ENCODE data around the gene PSMD1.
"Not testable (repeated sequence)": the region's sequence is repeated elsewhere in the genome, so short reads cannot be mapped to it uniquely, and the experiment has no call there.

Gene PSMD1

DNA sequence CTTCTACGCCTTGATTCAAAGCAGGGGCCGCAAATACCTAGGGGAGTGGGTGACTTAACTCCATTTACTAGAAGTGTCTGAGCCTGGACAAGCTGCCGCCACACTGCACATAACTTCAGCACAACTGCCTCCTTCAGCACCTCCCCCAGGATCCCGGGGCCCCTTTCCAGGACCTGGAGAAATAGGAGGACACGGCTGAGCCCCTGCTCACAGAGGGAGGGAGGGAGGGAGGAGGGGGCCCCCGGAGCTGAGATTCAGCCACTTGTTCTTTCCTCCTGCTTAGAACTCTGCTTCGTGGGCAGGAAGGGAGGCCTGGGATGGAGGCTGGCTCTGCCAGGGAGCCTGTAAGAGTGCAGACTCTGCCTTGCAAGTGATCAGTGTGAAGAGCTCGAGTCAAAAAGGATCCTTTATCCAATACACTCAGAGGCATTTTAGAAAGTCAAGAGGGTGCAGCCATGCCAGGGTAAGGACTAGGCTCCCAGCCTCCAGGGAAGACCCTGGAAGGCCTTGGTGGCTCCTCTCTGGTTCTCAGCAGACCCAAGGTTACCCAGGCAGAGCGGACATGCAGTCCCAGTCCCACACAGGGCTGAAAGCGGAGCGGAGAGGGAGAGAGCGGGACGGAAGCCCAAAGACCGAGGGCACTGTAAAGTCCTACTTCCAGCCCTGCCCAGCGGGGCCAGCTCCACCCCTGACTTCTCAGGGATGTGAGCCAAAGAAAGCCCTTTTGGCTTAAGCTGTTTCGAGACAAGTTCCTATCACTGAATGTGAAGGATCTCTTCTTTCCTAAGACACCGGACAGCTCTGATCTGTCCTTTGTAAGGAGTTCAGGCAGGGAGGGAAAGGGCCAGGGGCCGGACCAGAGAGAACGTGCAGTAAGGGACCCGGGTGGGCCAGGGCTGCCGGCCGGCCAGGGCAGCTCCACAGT, 133.2 kb downstream of the PSMD1 start:
- Histone ChIP-seq H3K4me3 (no peak overlapping the region), H3K36me3 (replicated peaks) (no peaks in the 10 kb centered on the region), H3K9me3 (no peaks in the 10 kb centered on the region), H3K4me1 (no peaks in the 10 kb centered on the region), H3K27me3 (ENCODE audit: low read depth) (no peaks in the 10 kb centered on the region)
- no peak for DNase-seq (ENCODE audit: low spot score in 2 of 2)
- in situ Hi-C loops (cut with MboI; ENCODE audit: low sequenced_read_pairs), result no loop called here

DNA sequence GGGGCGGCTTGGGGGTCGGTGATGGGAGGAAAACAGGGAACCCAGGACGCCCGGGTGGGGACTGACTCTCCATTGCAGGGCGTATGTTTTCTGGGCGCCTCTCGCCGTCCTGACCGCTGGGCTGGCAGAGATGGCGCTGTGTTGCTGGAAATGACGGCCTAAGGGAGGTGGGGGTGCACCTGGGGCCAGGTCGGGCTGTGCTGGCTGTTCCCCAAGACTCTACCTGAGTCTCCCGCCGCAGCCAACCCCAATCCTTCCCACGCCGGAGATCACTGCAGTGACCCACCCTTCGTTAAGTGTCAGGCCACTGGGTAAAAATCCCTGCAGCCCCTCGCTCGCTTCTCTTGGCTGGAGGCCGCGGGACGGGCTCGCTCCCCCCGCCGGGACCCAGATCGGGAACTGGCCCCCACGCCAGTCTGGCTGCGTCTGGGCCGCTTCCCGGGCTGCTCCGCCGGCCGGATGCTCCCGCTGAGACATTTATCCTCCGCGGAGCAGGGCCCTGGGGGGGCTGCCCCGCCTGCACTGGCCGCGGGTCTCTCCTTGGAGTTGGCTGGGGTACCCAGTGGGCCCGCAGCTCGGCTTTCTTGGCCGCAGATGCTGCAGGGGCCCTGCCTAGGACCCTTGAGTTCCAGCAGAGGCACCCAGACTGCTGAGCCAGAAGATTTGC, 134.0 kb downstream of the PSMD1 start:
- Histone ChIP-seq H3K4me3 (no peak overlapping the region), H3K27me3 (ENCODE audit: low read depth) (no peaks in the 10 kb centered on the region)

DNA sequence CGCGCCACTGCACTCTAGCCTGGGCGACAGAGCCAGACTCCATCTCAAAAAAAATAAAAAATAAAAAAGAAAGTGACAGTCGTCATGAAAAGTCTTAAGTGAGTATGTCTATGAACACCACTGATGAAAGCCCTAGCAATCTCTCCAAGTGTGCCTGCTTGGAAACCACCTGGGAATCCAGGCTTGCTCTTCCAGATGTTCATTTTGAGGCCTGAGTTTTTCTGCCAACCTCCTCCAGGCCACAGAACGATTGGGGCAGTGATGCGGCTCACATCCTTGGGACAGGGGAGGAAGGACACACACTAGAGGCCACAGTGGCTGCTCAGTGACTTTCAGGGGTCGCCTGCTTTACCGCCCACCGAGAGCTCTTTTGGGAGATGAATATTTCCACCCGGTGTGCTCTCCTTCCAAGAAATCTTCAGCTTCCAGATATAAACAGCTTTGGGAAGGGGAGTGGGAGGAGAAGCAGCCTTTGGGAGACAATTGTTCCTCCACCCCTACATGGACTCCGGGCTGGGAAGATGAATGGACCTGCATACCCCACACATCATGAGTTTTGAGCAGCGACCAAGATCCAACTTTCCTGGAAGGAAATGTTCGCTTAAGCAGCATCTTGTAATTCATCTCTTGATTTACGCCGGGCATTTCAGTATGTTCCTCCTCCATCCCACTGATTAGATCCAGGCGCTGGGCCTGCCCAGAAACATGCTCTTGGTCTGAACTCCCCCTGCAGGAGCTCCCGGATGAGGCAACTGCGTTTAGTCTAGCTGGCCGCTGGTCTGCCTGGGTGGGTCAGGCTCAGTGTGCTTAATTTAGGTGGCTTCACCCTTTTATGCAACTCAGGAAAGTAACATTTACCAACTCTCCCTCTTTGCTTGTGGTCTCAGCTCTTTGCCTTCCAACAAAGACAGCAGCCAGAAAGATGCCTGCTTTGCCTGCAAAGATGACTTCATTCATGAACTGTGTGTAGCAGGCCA, 135.5 kb downstream of the PSMD1 start:
- in situ Hi-C loops (cut with MboI; ENCODE audit: low sequenced_read_pairs), result no loop called here
- no peaks in the 10 kb centered on the region for H3K27me3 ChIP-seq (ENCODE audit: low read depth)
- no peaks in the 10 kb centered on the region for H3K36me3 ChIP-seq (replicated peaks)
- H3K4me3 ChIP-seq, result no peak overlapping the region
- peaks cover under 1% of the 10 kb centered on the region; the same call in 1 of the 2 replicates for H3K9me3 ChIP-seq
- peak; percentile 59 to 78 for DNase-seq (ENCODE audit: low spot score in 2 of 2)
- no peaks in the 10 kb centered on the region for H3K4me1 ChIP-seq

More for the DNA sequence above, 134.0 kb downstream of the PSMD1 start:
- DNase-seq (ENCODE audit: low spot score in 2 of 2), result no peak
- no peaks in the 10 kb centered on the region for H3K4me1 ChIP-seq
- no peaks in the 10 kb centered on the region for H3K36me3 ChIP-seq (replicated peaks)
- in situ Hi-C loops (cut with MboI; ENCODE audit: low sequenced_read_pairs), result no loop called here
- no peaks in the 10 kb centered on the region for H3K9me3 ChIP-seq

DNA sequence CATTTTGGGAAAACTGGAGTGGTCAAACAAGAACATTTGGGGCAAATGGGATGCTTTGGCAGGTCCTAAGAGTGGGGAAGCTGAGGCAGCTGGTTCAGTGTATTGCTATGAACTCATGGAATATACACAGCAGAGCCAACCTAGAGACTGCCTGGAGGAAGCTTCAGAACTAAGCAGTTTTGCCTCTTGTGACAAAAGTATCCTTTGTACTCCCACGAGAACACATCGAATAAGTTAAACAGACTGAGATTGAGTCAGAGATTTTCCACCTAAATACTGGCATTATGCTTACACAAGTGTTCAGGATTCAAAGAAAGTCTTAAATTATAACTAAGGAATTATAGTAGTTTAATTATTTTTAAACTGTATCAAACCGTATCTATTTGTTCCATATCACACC, 136.5 kb downstream of the PSMD1 start:
- peaks cover 2% of the 10 kb centered on the region; the same call in 1 of the 2 replicates for H3K9me3 ChIP-seq
- peaks cover 7% of the 10 kb centered on the region; the same call in 1 of the 2 replicates for H3K4me1 ChIP-seq
- H3K4me3 ChIP-seq, result no peak overlapping the region
- in situ Hi-C loops (cut with MboI; ENCODE audit: low sequenced_read_pairs), result no loop called here
- no peak for DNase-seq (ENCODE audit: low spot score in 2 of 2)
- no peaks in the 10 kb centered on the region for H3K36me3 ChIP-seq (replicated peaks)
- H3K27me3 ChIP-seq (ENCODE audit: low read depth), result no peaks in the 10 kb centered on the region

DNA sequence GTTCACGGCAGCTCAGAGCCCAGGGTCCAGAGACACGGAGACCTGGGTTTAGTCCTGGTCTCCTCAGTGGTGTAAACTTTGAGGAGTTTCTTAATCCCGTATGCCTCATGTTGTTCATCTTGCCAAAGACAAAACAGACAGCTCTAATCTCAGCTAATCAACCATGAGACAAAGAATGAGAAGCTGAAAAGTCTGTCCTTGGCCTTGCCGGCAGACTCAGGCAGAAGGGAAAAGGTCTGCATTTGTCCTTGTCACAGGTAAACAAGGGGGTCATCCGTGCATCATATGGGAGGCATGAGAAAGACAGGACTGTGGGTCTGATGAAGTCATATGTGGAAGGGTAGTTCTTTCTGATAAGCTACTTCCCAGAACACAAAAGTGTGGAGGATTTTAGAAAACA, 139.9 kb downstream of the PSMD1 start:
- Histone ChIP-seq H3K4me3 (no peak overlapping the region), H3K27me3 (ENCODE audit: low read depth) (no peaks in the 10 kb centered on the region), H3K4me1 (peaks cover 18% of the 10 kb centered on the region), H3K36me3 (replicated peaks) (no peaks in the 10 kb centered on the region), H3K9me3 (peaks cover 2% of the 10 kb centered on the region; the same call in 1 of the 2 replicates)
- no peak for DNase-seq (ENCODE audit: low spot score in 2 of 2)
- in situ Hi-C loops (cut with MboI; ENCODE audit: low sequenced_read_pairs), result no loop called here

DNA sequence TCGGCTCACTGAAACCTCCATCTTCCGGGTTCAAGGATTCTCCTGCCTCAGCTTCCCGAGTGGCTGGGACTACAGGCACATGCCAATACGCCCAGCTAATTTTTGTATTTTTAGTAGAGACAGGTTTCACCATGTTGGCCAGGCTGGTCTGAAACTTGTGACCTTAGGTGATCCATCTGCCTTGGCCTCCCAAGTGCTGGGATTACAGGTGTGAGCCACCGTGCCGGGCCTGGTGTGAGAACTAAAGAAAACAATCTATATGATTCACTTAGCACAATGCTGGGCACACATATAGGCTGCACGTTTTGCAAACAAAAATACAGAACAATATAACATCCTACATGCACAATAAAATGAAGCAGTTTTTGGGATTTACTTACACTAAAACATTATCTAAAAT, 140.5 kb downstream of the PSMD1 start:
- in situ Hi-C loops (cut with MboI; ENCODE audit: low sequenced_read_pairs); H3K36me3 ChIP-seq (replicated peaks); H3K27me3 ChIP-seq (ENCODE audit: low read depth); H3K9me3 ChIP-seq; H3K4me3 ChIP-seq; DNase-seq (ENCODE audit: low spot score in 2 of 2): not testable (repeated sequence)
- peaks cover 18% of the 10 kb centered on the region for H3K4me1 ChIP-seq

DNA sequence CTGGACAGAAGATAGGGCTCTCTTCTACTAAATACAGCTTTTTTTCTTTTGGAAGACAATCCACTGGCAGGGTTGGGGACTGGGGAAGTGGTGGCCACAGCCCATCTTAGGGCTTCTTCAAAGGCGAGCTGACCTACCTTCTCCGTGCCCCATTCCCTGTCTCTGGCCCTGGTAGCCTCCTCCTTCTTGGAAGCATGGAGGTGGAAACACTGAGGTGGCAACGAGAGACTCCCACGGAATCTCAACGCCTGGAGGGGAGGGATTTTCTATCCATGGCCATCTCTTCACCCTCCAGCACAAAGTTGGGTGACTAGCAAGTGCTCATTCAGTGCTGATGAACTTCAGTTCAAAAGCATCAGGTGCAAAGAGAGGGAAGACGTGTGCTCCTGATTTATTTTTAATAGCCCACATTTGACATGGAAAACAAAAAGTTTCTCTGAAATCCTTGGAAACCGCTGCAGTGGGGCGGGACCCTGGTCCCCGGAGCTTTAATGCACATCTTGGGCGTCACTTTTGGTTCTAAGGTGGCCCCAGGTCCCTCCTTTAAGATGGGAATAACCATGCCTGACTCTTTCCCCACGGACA, 141.1 kb downstream of the PSMD1 start:
- no peak for DNase-seq (ENCODE audit: low spot score in 2 of 2)

DNA sequence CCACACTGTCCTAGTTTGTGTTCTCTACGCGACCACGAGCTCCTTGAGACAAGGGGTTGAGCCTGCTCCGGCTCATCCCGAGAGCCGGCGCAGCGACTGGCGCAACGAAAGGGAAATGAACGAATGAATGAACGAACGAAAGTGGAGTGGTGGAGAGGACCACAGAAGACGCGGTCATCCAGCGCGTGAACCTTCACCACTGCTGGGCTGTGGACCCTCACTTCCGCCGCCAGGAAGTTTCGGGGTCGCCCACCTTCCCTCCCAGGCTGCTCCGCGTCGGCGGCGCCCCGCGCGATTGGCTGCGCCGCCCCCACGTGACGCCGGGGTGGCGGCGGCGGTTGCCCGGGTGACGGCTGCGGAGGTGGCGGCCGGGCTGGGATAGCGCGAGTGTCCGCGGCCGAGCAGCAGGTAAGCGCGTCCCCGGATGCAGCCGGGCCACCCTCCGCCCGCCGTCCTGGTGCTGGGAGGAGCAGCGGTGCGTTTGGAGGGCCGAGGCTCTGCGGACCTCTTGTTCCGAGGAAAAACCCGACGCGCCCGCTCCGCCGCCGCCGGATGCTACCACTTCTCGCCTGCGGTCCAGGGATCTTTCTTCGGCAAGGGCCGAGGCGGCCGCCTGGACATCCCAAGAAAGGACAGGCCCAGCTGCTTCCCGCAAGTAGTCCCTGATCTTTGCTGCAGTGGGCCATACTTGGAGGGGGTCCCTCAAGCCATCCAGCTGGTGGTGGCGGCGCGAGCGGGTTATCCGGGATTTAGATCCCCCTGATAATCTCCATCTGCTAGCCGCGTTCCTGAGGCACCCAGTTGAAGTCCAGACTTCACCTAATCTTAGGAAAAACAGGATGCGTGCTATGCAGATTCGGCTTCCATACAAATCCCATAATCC, 141.9 kb downstream of the PSMD1 start, which contains the start of gene ARMC9:
Gene ARMC9 (plus strand): TSS at position 341 of the 883 bp plus-strand sequence. CDS start 7,608 bp downstream, outside the sequence.
- H3K9me3 ChIP-seq, result peaks cover 5% of the 10 kb centered on the region; the same call in 1 of the 2 replicates
- in situ Hi-C loops (cut with MboI; ENCODE audit: low sequenced_read_pairs), result no loop called here

More for the DNA sequence above, 141.1 kb downstream of the PSMD1 start:
- peaks cover 5% of the 10 kb centered on the region; the same call in 1 of the 2 replicates for H3K9me3 ChIP-seq
- H3K36me3 ChIP-seq (replicated peaks), result no peaks in the 10 kb centered on the region
- H3K4me1 ChIP-seq, result peaks cover 18% of the 10 kb centered on the region
- H3K27me3 ChIP-seq (ENCODE audit: low read depth), result no peaks in the 10 kb centered on the region
- peak overlapping the region; percentile 77 for H3K4me3 ChIP-seq
- in situ Hi-C loops (cut with MboI; ENCODE audit: low sequenced_read_pairs), result no loop called here

DNA sequence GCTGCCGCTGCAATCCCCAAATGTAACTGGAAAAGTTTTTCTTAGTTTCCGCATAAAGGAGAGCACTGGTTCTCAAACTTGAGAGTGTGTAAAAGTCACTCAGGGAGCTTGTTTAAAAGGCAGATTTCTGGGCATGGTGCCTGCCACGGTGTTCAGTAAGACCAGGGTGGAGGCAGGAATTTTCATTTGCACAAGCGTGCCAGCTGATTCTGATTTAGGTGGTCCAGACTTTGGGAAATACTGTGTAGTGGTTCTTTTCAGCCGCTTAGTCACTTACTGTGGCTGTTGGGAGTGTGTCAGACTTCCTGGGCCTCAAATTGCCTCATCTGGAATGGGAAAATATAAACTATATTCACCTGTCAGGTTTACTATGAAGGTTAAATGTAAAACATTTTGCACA, 142.6 kb downstream of the PSMD1 start:
- H3K36me3 ChIP-seq (replicated peaks), result no peaks in the 10 kb centered on the region
- no peaks in the 10 kb centered on the region for H3K27me3 ChIP-seq (ENCODE audit: low read depth)
- H3K4me3 ChIP-seq, result peak overlapping the region; percentile 77
- H3K9me3 ChIP-seq, result peaks cover 5% of the 10 kb centered on the region; the same call in 1 of the 2 replicates
- in situ Hi-C loops (cut with MboI; ENCODE audit: low sequenced_read_pairs), result no loop called here
- H3K4me1 ChIP-seq, result peaks cover 18% of the 10 kb centered on the region
- no peak for DNase-seq (ENCODE audit: low spot score in 2 of 2)

More for the DNA sequence above, 141.9 kb downstream of the PSMD1 start, which contains the start of gene ARMC9:
- no peaks in the 10 kb centered on the region for H3K27me3 ChIP-seq (ENCODE audit: low read depth)
- peak; percentile 60 to 85 for DNase-seq (ENCODE audit: low spot score in 2 of 2)
- H3K4me3 ChIP-seq, result peak within 1 kb of the TSS; percentile 77
- H3K4me1 ChIP-seq, result peaks cover 18% of the 10 kb centered on the region
- H3K36me3 ChIP-seq (replicated peaks), result no peaks in the 10 kb centered on the region

DNA sequence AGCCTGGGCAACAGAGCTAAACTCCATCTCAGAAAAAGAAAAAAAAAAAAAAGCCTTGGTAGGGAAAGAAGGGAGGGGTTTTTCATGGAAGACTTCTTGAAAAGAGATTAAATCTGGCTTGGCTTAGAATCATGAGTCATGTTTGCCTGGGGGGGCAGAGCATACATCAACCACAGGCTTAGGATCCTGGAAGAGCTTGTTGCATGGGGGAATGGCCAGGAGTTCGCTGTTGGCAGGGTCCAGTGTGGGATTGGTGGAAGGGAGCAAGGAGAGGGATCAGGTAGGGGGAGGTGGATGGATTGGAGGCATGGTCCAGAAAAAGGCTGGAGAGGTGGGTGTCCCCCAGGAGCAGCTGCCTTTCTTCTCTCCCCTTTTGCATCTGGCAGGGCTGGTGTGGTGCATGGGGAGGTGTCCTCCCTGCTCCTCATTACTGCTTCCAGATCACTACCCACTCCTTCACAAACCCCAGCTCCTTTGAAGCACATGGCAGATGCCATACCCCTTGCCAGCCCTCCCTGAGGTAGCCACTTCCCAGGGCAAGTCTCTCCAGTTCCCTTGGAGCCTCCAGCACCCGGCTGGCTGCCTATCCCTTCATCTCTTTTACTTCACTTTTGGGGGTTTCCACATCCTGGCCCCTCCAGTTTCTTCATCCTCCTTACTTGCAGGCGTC, 144.3 kb downstream of the PSMD1 start:
- Histone ChIP-seq H3K4me3 (no peak overlapping the region), H3K36me3 (replicated peaks) (no peaks in the 10 kb centered on the region), H3K4me1 (peaks cover 18% of the 10 kb centered on the region), H3K9me3 (peaks cover 5% of the 10 kb centered on the region; the same call in 1 of the 2 replicates), H3K27me3 (ENCODE audit: low read depth) (no peaks in the 10 kb centered on the region)
- peak in 1 of 2 experiments; percentile 60 for DNase-seq (ENCODE audit: low spot score in 2 of 2)
- in situ Hi-C loops (cut with MboI; ENCODE audit: low sequenced_read_pairs), result no loop called here

DNA sequence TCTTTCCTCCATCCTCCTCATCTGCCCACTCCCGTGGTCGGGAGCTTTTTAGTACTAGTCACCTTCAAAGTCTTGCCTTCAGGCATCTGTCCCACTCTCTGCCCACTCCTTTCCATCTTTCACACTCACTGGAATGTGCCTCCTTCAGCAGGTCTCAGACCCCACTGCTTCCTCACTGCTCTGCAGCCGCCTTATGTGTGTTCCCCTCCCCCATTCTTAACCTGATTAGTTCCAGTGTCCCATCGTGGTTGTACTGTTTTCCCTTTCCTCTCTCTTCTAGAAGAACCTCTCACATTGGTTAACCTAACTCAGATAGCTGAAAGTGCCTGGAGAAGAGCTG, 144.8 kb downstream of the PSMD1 start:
- Histone ChIP-seq H3K4me1 (peaks cover 18% of the 10 kb centered on the region), H3K9me3 (peaks cover 5% of the 10 kb centered on the region; the same call in 1 of the 2 replicates), H3K27me3 (ENCODE audit: low read depth) (no peaks in the 10 kb centered on the region), H3K36me3 (replicated peaks) (no peaks in the 10 kb centered on the region), H3K4me3 (no peak overlapping the region)
- no peak for DNase-seq (ENCODE audit: low spot score in 2 of 2)
- in situ Hi-C loops (cut with MboI; ENCODE audit: low sequenced_read_pairs), result no loop called here

DNA sequence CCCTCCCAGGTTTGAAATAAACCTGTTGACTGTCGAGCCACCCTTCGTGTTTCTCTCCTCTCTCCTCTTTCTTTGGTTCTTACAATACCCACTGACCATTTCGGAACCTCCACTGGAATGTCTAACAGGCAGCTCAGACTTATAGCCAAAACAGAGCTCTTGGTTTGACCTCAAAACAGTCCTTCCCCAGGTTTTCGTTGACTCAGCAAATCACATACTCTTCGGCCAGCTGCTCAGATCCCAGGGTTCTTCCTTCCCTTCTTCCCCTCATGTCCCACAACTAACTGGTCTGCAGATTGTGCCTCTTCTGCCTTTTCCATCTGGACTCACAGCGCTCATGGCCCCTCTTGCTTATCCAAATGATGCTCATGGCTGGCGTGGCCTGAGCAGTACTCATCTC, 146.4 kb downstream of the PSMD1 start:
- in situ Hi-C loops (cut with MboI; ENCODE audit: low sequenced_read_pairs), result no loop called here
- no peak for DNase-seq (ENCODE audit: low spot score in 2 of 2)
- Histone ChIP-seq H3K4me3 (no peak overlapping the region), H3K36me3 (replicated peaks) (no peaks in the 10 kb centered on the region), H3K9me3 (0 out of 2 replicates have a peak, but pooled peaks cover 3% of the 10 kb centered on the region), H3K27me3 (ENCODE audit: low read depth) (no peaks in the 10 kb centered on the region), H3K4me1 (peaks cover 11% of the 10 kb centered on the region)

Measured in HAP-1 (cell line).